Ishikawa (cell line): ENCODE measurements around the gene STPG2.

Source experiments
- CEBPB ChIP-seq: IDR thresholded peaks from 2 replicates; pipeline ENCODE4 v1.6.1; 2012
- CREB1 ChIP-seq: IDR thresholded peaks from 2 replicates; pipeline ENCODE4 v1.6.1; 2012; ENCODE audit warnings: low read depth
- EGR1 ChIP-seq: IDR thresholded peaks from 2 replicates; pipeline ENCODE4 v1.6.1; 2012
- EP300 ChIP-seq: IDR thresholded peaks from 2 replicates; pipeline ENCODE4 v1.6.1; 2012; ENCODE audit warnings: borderline replicate concordance
- FOXM1 ChIP-seq: IDR thresholded peaks from 2 replicates; pipeline ENCODE4 v1.6.1; 2012; ENCODE audit warnings: low read depth, borderline replicate concordance
- NFIC ChIP-seq: IDR thresholded peaks from 2 replicates; pipeline ENCODE4 v1.6.1; 2012
- RAD21 ChIP-seq: IDR thresholded peaks from 2 replicates; pipeline ENCODE4 v1.6.1; 2012; ENCODE audit warnings: low read depth
- TAF1 ChIP-seq: IDR thresholded peaks from 2 replicates; pipeline ENCODE4 v1.6.1; 2012; ENCODE audit warnings: low read depth, mild to moderate bottlenecking
- TCF12 ChIP-seq: IDR thresholded peaks from 2 replicates; pipeline ENCODE4 v1.6.1; 2012; ENCODE audit warnings: low read depth
- TEAD4 ChIP-seq: IDR thresholded peaks from 2 replicates; pipeline ENCODE4 v1.6.1; 2012
- USF1 ChIP-seq: IDR thresholded peaks from 2 replicates; pipeline ENCODE4 v1.6.1; 2012
- YY1 ChIP-seq: IDR thresholded peaks from 2 replicates; pipeline ENCODE4 v1.6.1; 2012; ENCODE audit warnings: low read depth
- ZBTB7A ChIP-seq: IDR thresholded peaks from 2 replicates; pipeline ENCODE4 v1.6.1; 2012; ENCODE audit warnings: low read depth
- TF ChIP-seq, protein P1 (sequence below): IDR thresholded peaks from 2 replicates; pipeline ENCODE4 v1.6.1; 2012
- TF ChIP-seq, protein P2 (sequence below): IDR thresholded peaks from 2 replicates; pipeline ENCODE4 v1.6.1; 2012; ENCODE audit warnings: low read depth, mild to moderate bottlenecking

Gene STPG2

GRCh38 chr4:97867557-97868091, 275.7 kb downstream of the STPG2 start:
- TF ChIP-seq USF1 (no peak), YY1 (no peak), NFIC (no peak), TEAD4 (no peak), TAF1 (no peak), ZBTB7A (no peak), EGR1 (no peak), RAD21 (no peak), TCF12 (no peak), CEBPB (no peak), EP300 (no peak), FOXM1 (no peak), CREB1 (no peak)
- TF ChIP-seq, protein P1, sequence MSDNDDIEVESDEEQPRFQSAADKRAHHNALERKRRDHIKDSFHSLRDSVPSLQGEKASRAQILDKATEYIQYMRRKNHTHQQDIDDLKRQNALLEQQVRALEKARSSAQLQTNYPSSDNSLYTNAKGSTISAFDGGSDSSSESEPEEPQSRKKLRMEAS: no peak
- TF ChIP-seq, protein P2, sequence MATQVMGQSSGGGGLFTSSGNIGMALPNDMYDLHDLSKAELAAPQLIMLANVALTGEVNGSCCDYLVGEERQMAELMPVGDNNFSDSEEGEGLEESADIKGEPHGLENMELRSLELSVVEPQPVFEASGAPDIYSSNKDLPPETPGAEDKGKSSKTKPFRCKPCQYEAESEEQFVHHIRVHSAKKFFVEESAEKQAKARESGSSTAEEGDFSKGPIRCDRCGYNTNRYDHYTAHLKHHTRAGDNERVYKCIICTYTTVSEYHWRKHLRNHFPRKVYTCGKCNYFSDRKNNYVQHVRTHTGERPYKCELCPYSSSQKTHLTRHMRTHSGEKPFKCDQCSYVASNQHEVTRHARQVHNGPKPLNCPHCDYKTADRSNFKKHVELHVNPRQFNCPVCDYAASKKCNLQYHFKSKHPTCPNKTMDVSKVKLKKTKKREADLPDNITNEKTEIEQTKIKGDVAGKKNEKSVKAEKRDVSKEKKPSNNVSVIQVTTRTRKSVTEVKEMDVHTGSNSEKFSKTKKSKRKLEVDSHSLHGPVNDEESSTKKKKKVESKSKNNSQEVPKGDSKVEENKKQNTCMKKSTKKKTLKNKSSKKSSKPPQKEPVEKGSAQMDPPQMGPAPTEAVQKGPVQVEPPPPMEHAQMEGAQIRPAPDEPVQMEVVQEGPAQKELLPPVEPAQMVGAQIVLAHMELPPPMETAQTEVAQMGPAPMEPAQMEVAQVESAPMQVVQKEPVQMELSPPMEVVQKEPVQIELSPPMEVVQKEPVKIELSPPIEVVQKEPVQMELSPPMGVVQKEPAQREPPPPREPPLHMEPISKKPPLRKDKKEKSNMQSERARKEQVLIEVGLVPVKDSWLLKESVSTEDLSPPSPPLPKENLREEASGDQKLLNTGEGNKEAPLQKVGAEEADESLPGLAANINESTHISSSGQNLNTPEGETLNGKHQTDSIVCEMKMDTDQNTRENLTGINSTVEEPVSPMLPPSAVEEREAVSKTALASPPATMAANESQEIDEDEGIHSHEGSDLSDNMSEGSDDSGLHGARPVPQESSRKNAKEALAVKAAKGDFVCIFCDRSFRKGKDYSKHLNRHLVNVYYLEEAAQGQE: no peak

DNA sequence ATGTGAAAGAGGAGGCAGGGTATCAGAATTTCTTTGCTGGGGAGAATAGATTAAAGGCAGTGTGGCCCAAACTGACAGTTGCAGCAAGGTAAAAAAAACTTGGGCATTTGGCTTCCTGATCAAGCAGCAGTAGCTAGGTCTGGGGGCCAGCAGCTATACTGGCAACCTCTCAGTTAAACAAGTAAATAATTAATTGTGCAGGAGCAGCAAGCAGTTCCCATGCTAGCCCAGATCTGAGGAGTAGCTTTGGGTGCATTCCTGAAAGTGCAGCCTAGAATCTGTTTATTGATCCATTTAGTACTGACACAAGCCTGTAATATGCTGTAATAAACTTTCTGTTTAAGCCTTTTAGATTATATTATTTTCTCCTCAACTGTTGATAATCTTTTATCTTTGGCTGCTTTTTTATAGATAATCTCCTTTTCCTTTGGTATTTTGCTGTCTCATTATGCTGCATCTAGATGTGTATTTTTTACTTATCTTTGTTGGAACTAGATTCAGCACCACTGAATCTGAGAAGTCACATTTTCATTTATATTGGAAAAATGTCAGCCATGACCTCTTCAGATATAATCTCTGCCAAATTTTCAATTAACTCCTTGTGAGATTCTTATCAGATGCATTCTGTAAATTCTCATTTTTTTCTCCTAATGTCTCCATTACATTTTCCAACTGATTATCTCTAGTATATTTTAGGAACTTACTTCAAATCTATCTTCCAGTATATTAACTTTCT, 276.3 kb downstream of the STPG2 start:
- TF ChIP-seq USF1 (no peak), EP300 (no peak), NFIC (no peak), EGR1 (no peak), TEAD4 (no peak), RAD21 (no peak), YY1 (no peak), FOXM1 (no peak), ZBTB7A (no peak), CREB1 (no peak), TAF1 (no peak), CEBPB (no peak), TCF12 (no peak)
- TF ChIP-seq, protein P1: no peak
- TF ChIP-seq, protein P2: no peak

DNA sequence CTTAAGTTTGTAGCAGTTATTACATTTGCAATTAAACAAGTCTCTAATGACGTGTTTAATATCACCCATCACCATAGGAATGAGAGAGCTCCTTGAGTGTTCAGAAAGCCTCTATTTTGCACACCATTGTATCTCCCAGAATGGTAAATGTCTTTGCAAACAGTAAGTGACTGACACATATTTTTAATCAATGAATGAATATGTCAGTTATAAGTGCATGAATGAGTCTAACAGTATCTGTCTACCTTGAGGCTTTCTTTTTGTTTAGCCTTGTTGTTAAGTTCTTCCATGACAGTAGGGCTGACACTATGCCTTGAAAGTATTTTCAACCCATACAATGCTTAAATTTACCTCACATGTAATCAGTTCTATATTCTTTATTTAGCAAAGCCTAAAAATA, 292.2 kb downstream of the STPG2 start:
- TF ChIP-seq ZBTB7A: no peak
- TF ChIP-seq USF1: no peak
- TF ChIP-seq, protein P2: no peak
- no peak for TF ChIP-seq EGR1
- no peak for TF ChIP-seq CEBPB
- no peak for TF ChIP-seq TEAD4
- no peak for TF ChIP-seq NFIC
- no peak for TF ChIP-seq TCF12
- TF ChIP-seq CREB1: no peak
- TF ChIP-seq EP300: no peak
- no peak for TF ChIP-seq FOXM1
- no peak for TF ChIP-seq TAF1
- TF ChIP-seq RAD21: no peak
- TF ChIP-seq YY1: no peak
- TF ChIP-seq, protein P1: no peak
